GM23248 (cell line): ENCODE data around the gene LGR5.

Experiments used
- EZH2 ChIP-seq: fragments of 200-600 bp; sonication (generic); IDR thresholded peaks from 2 replicates; pipeline ENCODE4 v1.6.1; 2018; ENCODE audit warnings: antibody characterized with exemption, mild to moderate bottlenecking; ENCODE audit not compliant: insufficient read depth, poor library complexity, severe bottlenecking
- EZH2phosphoT487 ChIP-seq: fragments of 200-600 bp; sonication (generic); IDR thresholded peaks from 2 replicates; pipeline ENCODE4 v1.6.1; 2018; ENCODE audit warnings: antibody characterized with exemption, moderate library complexity, mild to moderate bottlenecking, low read depth; ENCODE audit not compliant: insufficient read depth

DNA sequence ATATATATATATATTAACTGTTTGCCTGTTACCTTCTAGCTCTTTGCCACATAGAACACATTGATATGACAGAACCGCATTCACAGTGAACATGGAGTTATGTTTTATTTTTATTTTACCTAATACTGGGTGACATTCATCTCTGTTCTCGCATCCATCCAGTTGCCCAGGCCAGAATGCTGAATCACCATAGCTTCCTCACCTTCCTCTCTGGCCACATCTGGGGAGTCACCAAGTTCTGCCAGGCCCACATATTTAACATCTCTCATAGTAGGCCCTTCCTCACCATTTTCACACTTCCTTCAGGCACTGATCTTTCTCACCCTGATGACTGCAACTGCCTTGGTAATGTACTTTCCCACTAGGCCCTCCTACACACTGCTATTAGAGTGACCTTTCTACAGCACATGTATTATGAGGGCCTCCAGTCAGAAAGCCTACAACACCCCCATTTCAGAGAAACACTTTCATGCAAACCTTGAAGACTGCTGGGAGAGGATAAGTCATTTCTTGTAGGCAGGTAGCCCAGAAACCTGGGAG lies 106.8 kb downstream of the LGR5 start:
- TF ChIP-seq EZH2 (no peak), EZH2phosphoT487 (no peak)
